GM13977 (cell line): ENCODE measurements around the gene HSH2D.

Experiments used
- DNase-seq: peaks from one replicate; pipeline ENCODE4 v3.0.0; 2012; ENCODE audit warnings: low spot score
- CTCF ChIP-seq: IDR thresholded peaks from 2 replicates; pipeline ENCODE4 v1.5.1; 2012; ENCODE audit warnings: mild to moderate bottlenecking, control low read depth; ENCODE audit not compliant: insufficient read depth; ENCODE audit errors: extremely low read depth, missing control alignments
- in situ Hi-C: fragments of 300-500 bp; cut with MboI; formaldehyde crosslinking; loops from one replicate; pipeline ENCODE4 v1.12.0; 2022; ENCODE audit warnings: low sequenced_read_pairs, low pct_unique_long_range_greater_than_20kb, mixed read lengths, inconsistent platforms; ENCODE audit not compliant: unreplicated experiment

HSH2D gene

GRCh38 chr19:16161840-16162239 lies 18.4 kb downstream of the HSH2D start:
- no peak for TF ChIP-seq CTCF
- no peak for DNase-seq
- in situ Hi-C loops: loop anchor here (25.0 kb wide), 1 partner anchor 325 kb away; no protein-coding TSS in a partner anchor

- no peak for TF ChIP-seq CTCF
- in situ Hi-C loops: loop anchor here (25.0 kb wide), 1 partner anchor 327 kb away; no protein-coding TSS in a partner anchor
- DNase-seq: no peak
Observed at GRCh38 chr19:16164222-16164890, 20.9 kb downstream of the HSH2D start.

GRCh38 chr19:16166417-16166816 lies 22.9 kb downstream of the HSH2D start:
- DNase-seq: no peak
- in situ Hi-C loops: loop anchor here (25.0 kb wide), 1 partner anchor 329 kb away; no protein-coding TSS in a partner anchor
- TF ChIP-seq CTCF: no peak

- in situ Hi-C loops: loop anchor here (25.0 kb wide), 1 partner anchor 330 kb away; no protein-coding TSS in a partner anchor
- DNase-seq: no peak
- no peak for TF ChIP-seq CTCF
Observed at GRCh38 chr19:16167055-16167454, 23.6 kb downstream of the HSH2D start.

GRCh38 chr19:16168465-16169081 lies 25.1 kb downstream of the HSH2D start:
- DNase-seq: no peak
- TF ChIP-seq CTCF: no peak
- in situ Hi-C loops: loop anchor here (25.0 kb wide), 1 partner anchor 331 kb away; no protein-coding TSS in a partner anchor

GRCh38 chr19:16170134-16170533 lies 26.6 kb downstream of the HSH2D start:
- in situ Hi-C loops: loop anchor here (10.0 to 25.0 kb wide), 2 partner anchors 115 to 333 kb away; no protein-coding TSS in a partner anchor
- TF ChIP-seq CTCF: no peak

More at GRCh38 chr19:16170134-16170533, 26.6 kb downstream of the HSH2D start:
- DNase-seq: no peak
